Stimulated activated CD8-positive, alpha-beta memory T cell treated with anti-CD3 and anti-CD28 coated beads, Interleukin-7, amount 100 ng/mL, for 1 hour (primary cell): ENCODE data around the gene TMC3.
"Not testable (repeated sequence)": the region's sequence is repeated elsewhere in the genome, so short reads cannot be mapped to it uniquely, and the experiment has no call there.

Experiments
- DNase-seq, 2 donors: peaks; one replicate each; pipeline ENCODE4 v3.0.0-alpha.2; 2020; ENCODE audit warnings: low read depth in 2 of 2

Gene TMC3

GRCh38 chr15:81346611-81347010, 27.4 kb downstream of the TMC3 start:
- no peak for DNase-seq

GRCh38 chr15:81343371-81343770, 30.6 kb downstream of the TMC3 start:
- no peak for DNase-seq

- DNase-seq: no peak
Measured at GRCh38 chr15:81341351-81341750, 32.7 kb downstream of the TMC3 start.

GRCh38 chr15:81339851-81340250, 34.2 kb downstream of the TMC3 start:
- DNase-seq: no peak

- DNase-seq: no peak
Measured at GRCh38 chr15:81339321-81339720, 34.7 kb downstream of the TMC3 start.

GRCh38 chr15:81338170-81339007, 35.6 kb downstream of the TMC3 start:
- DNase-seq: no peak

- no peak for DNase-seq
Measured at GRCh38 chr15:81337713-81338157, 36.3 kb downstream of the TMC3 start.

GRCh38 chr15:81337241-81337640, 36.8 kb downstream of the TMC3 start:
- no peak for DNase-seq

- no peak for DNase-seq
Measured at GRCh38 chr15:81336568-81336967, 37.4 kb downstream of the TMC3 start.

GRCh38 chr15:81335631-81336030, 38.4 kb downstream of the TMC3 start:
- no peak for DNase-seq

- DNase-seq: no peak
Measured at GRCh38 chr15:81334768-81335435, 39.1 kb downstream of the TMC3 start.

- no peak for DNase-seq
Measured at GRCh38 chr15:81333363-81333762, 40.6 kb downstream of the TMC3 start.

GRCh38 chr15:81332326-81332725, 41.7 kb downstream of the TMC3 start:
- DNase-seq: no peak

GRCh38 chr15:81331600-81331999, 42.4 kb downstream of the TMC3 start:
- DNase-seq: no peak

- DNase-seq: not testable (repeated sequence)
Measured at GRCh38 chr15:81331141-81331540, 42.9 kb downstream of the TMC3 start.

GRCh38 chr15:81330366-81331090, 43.5 kb downstream of the TMC3 start:
- no peak for DNase-seq

- DNase-seq: no peak
Measured at GRCh38 chr15:81329446-81329845, 44.6 kb downstream of the TMC3 start.

- DNase-seq: no peak
Measured at GRCh38 chr15:81327516-81327915, 46.5 kb downstream of the TMC3 start.

- no peak for DNase-seq
Measured at GRCh38 chr15:81326466-81327212, 47.4 kb downstream of the TMC3 start.

- DNase-seq: peak; percentile 88 to 93
Measured at GRCh38 chr15:81323944-81324881, 49.8 kb downstream of the TMC3 start, which contains the start of gene STARD5. Gene STARD5 (minus strand): TSS chr15:81324141. CDS start chr15:81324099, 42 bp downstream.

GRCh38 chr15:81323559-81323943, 50.5 kb downstream of the TMC3 start:
- no peak for DNase-seq
